H1 (cell line): ENCODE measurements around the gene KRTAP10-2.

ENCODE experiments used
- CBX5 ChIP-seq: fragments of 300-800, 300-1000 bp; sonication (generic); IDR thresholded peaks from 2 replicates; pipeline ENCODE4 v1.7.1; 2016; ENCODE audit warnings: antibody characterized with exemption, low read length, low read depth
- CTCF ChIP-seq, 3 experiments: IDR thresholded peaks; 1 replicate in 2 of 3; 2 replicates in 1 of 3; pipeline versions ENCODE4 v1.5.1 to v1.6.1; 2011; ENCODE audit warnings: low read length in 3 of 3, mild to moderate bottlenecking in 3 of 3, inconsistent platforms in 2 of 3, low read depth in 1 of 3, moderate library complexity in 1 of 3; ENCODE audit not compliant: insufficient read depth in 1 of 3; ENCODE audit errors: control extremely low read depth in 1 of 3
- KDM1A ChIP-seq: fragments of 200-600, 300-600 bp; sonication (generic); IDR thresholded peaks from 2 replicates; pipeline ENCODE4 v1.7.1; 2016; ENCODE audit warnings: mild to moderate bottlenecking, low read length, borderline replicate concordance
- POLR2AphosphoS5 ChIP-seq: IDR thresholded peaks from 2 replicates; pipeline ENCODE4 v1.6.1; 2011; ENCODE audit warnings: low read depth, low read length

GRCh38 chr21:44556879-44557278 lies 5.6 kb upstream of the KRTAP10-2 start:
- TF ChIP-seq CTCF (IDR thresholded peaks at IDR 0.05; ENCODE audit: control extremely low read depth in 1 of 3, insufficient read depth in 1 of 3, low read depth in 1 of 3, low read length in 3 of 3) (no peak), CBX5 (no peak), KDM1A (no peak), POLR2AphosphoS5 (no peak)
